GM12878 (cell line): ENCODE data around the gene MFSD11.

ENCODE experiments used
- BRCA1 ChIP-seq: IDR thresholded peaks from 2 replicates; pipeline ENCODE4 v1.6.1; 2011; ENCODE audit warnings: low read depth, low read length, improper control_type of control experiment
- CBFB ChIP-seq: IDR thresholded peaks from 2 replicates; pipeline ENCODE4 v1.6.1; 2016; ENCODE audit warnings: antibody characterized with exemption, low read depth
- EZH2 ChIP-seq: IDR thresholded peaks from 2 replicates; pipeline ENCODE4 v1.6.1; 2012; ENCODE audit warnings: low read depth, mild to moderate bottlenecking, control low read depth, inconsistent platforms, low read length, borderline replicate concordance; ENCODE audit not compliant: control insufficient read depth
- HDAC2 ChIP-seq: fragments of 200-600 bp; sonication (generic); IDR thresholded peaks from 2 replicates; pipeline ENCODE4 v1.6.1; 2017
- POLR2A ChIP-seq: IDR thresholded peaks from 2 replicates; pipeline ENCODE4 v1.6.1; 2011; ENCODE audit warnings: low read depth, mild to moderate bottlenecking, low read length
- POLR2AphosphoS5 ChIP-seq: IDR thresholded peaks from 2 replicates; pipeline ENCODE4 v1.6.1; 2011; ENCODE audit warnings: mild to moderate bottlenecking, low read length, inconsistent platforms
- RAD21 ChIP-seq: IDR thresholded peaks from 2 replicates; pipeline ENCODE4 v1.6.1; 2011; ENCODE audit warnings: mild to moderate bottlenecking, low read depth, low read length, moderate library complexity; ENCODE audit not compliant: insufficient read depth
- SIN3A ChIP-seq: IDR thresholded peaks from 2 replicates; pipeline ENCODE4 v1.6.1; 2012; ENCODE audit warnings: low read depth, low read length, improper control_type of control experiment
- SRF ChIP-seq, 2 experiments: IDR thresholded peaks; 2 replicates each; pipeline ENCODE4 v1.6.1; 2011; ENCODE audit warnings: low read depth in 2 of 2, low read length in 2 of 2, mild to moderate bottlenecking in 1 of 2, moderate library complexity in 1 of 2
- TF ChIP-seq, protein P1 (sequence below), 3 experiments: IDR thresholded peaks in 2 of 3; conservative IDR thresholded peaks in 1 of 3; 2 replicates each; pipeline ENCODE4 v1.5.1; 2011; ENCODE audit warnings: low read depth in 3 of 3, low read length in 3 of 3, mild to moderate bottlenecking in 3 of 3, control low read depth in 2 of 3, moderate library complexity in 2 of 3, inconsistent platforms in 1 of 3, mixed read lengths in 1 of 3; ENCODE audit not compliant: control insufficient read depth in 2 of 3, insufficient read depth in 1 of 3; ENCODE audit errors: extremely low read depth in 1 of 3

DNA sequence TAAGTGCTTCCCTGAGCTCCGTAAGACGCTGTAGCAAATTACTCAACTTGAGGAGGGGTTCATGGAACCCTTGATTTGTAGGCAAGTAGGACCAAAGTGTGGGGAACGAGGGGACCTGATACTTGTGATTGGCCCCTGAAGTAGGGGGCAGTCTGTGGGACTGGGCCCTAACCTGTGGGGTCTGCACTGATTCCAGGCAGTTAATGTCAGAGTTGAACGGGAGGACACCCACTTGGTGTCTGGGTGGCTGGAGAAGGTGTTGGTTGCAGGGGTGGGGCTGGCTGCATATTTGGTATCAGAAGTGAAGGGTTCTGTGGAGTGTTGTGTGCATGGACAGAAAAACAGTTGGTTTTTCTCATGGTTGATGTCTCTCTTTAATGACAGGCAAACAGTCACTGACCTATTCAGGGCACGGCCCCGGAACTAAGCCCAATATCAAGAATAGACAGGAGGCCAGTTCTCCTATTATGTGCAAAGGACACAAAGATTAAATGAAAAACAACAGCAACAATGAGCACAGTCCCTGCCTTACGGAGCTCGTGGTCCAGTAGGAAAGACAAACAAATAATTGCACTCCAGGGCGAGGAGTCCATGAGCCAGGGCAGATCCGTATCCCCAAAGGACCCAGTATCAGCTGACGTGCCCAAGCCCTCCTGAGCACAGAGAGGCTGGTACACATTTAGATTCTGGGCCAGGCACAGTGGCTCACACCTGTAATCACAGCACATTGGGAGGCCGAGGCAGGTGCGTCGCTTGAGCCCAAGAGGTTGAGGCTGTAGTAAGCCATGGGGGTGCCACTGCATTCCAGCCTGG, 46.3 kb upstream of the MFSD11 start:
- no peak for TF ChIP-seq RAD21
- TF ChIP-seq POLR2A, result no peak
- TF ChIP-seq, protein P1, sequence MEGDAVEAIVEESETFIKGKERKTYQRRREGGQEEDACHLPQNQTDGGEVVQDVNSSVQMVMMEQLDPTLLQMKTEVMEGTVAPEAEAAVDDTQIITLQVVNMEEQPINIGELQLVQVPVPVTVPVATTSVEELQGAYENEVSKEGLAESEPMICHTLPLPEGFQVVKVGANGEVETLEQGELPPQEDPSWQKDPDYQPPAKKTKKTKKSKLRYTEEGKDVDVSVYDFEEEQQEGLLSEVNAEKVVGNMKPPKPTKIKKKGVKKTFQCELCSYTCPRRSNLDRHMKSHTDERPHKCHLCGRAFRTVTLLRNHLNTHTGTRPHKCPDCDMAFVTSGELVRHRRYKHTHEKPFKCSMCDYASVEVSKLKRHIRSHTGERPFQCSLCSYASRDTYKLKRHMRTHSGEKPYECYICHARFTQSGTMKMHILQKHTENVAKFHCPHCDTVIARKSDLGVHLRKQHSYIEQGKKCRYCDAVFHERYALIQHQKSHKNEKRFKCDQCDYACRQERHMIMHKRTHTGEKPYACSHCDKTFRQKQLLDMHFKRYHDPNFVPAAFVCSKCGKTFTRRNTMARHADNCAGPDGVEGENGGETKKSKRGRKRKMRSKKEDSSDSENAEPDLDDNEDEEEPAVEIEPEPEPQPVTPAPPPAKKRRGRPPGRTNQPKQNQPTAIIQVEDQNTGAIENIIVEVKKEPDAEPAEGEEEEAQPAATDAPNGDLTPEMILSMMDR (IDR thresholded peaks at IDR 0.05 in 2 of 3, conservative IDR thresholded peaks at IDR 0.05 in 1 of 3; ENCODE audit: control insufficient read depth in 2 of 3, extremely low read depth in 1 of 3, insufficient read depth in 1 of 3, low read depth in 3 of 3, low read length in 3 of 3), result no peak
- no peak for TF ChIP-seq CBFB
- TF ChIP-seq POLR2AphosphoS5, result no peak
- no peak for TF ChIP-seq SRF (IDR thresholded peaks at IDR 0.05; ENCODE audit: low read depth in 2 of 2, low read length in 2 of 2)
- TF ChIP-seq EZH2, result no peak
- no peak for TF ChIP-seq SIN3A
- no peak for TF ChIP-seq HDAC2
- TF ChIP-seq BRCA1, result no peak
